K562 (cell line): Measurements from ENCODE around the gene HPX.
"Not testable (repeated sequence)": the region's sequence is repeated elsewhere in the genome, so short reads cannot be mapped to it uniquely, and the experiment has no call there.

Experiments used
- CTCF ChIP-seq, 3 experiments: IDR thresholded peaks in 2 of 3; conservative IDR thresholded peaks in 1 of 3; 2 replicates each; pipeline ENCODE4 v1.5.1; 2011 to 2012; ENCODE audit warnings: low read length in 3 of 3, mild to moderate bottlenecking in 3 of 3, control low read depth in 2 of 3, improper control_type of control experiment in 1 of 3, inconsistent platforms in 1 of 3, low read depth in 1 of 3, mixed read lengths in 1 of 3, moderate library complexity in 1 of 3; ENCODE audit not compliant: insufficient read depth in 2 of 3
- MYC ChIP-seq, 2 experiments: fragments of 250-450 bp in 1 of 2; sonication (Bioruptor Pico) in 1 of 2; IDR thresholded peaks; 2 replicates each; pipeline versions ENCODE4 v1.5.1 to v1.6.1; 2012 to 2021; ENCODE audit warnings: low read depth in 2 of 2, borderline replicate concordance in 1 of 2, improper control_type of control experiment in 1 of 2, low read length in 1 of 2, mild to moderate bottlenecking in 1 of 2, moderate library complexity in 1 of 2
- TAF1 ChIP-seq: IDR thresholded peaks from 2 replicates; pipeline ENCODE4 v1.6.1; 2011; ENCODE audit warnings: mild to moderate bottlenecking, low read length, moderate library complexity; ENCODE audit not compliant: insufficient read depth, control insufficient read depth, severe bottlenecking; ENCODE audit errors: extremely low read depth
- TF ChIP-seq, protein P1 (sequence below): fragments of 450-650 bp; formaldehyde crosslinking; IDR thresholded peaks from 2 replicates; pipeline ENCODE4 v1.4.0; 2020; ENCODE audit warnings: mild to moderate bottlenecking

- TF ChIP-seq, protein P1, sequence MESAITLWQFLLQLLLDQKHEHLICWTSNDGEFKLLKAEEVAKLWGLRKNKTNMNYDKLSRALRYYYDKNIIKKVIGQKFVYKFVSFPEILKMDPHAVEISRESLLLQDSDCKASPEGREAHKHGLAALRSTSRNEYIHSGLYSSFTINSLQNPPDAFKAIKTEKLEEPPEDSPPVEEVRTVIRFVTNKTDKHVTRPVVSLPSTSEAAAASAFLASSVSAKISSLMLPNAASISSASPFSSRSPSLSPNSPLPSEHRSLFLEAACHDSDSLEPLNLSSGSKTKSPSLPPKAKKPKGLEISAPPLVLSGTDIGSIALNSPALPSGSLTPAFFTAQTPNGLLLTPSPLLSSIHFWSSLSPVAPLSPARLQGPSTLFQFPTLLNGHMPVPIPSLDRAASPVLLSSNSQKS (CRISPR knock-in tag), result not testable (repeated sequence)
- TF ChIP-seq CTCF (IDR thresholded peaks at IDR 0.05 in 2 of 3, conservative IDR thresholded peaks at IDR 0.05 in 1 of 3; ENCODE audit: insufficient read depth in 2 of 3, low read depth in 1 of 3, low read length in 3 of 3); TAF1; MYC (IDR thresholded peaks at IDR 0.05; ENCODE audit: low read depth, low read length); MYC (CRISPR knock-in tag; IDR thresholded peaks at IDR 0.05; ENCODE audit: borderline replicate concordance, low read depth): not testable (repeated sequence)
These were observed 48.5 kb downstream of the HPX start for GRCh38 chr11:6392251-6392650.
